NB4 (cell line): ENCODE measurements around the gene SAA1.
"Not testable (repeated sequence)": the region's sequence is repeated elsewhere in the genome, so short reads cannot be mapped to it uniquely, and the experiment has no call there.

Experiments used
- DNase-seq: peaks from one replicate; pipeline ENCODE4 v3.0.0; 2010; ENCODE audit warnings: low read depth
- H3K4me3 ChIP-seq: one replicate; pipeline ENCODE4 v1.5.1; 2011; ENCODE audit warnings: mild to moderate bottlenecking, low read depth, low read length, moderate library complexity
- MYC ChIP-seq: IDR thresholded peaks from 2 replicates; pipeline ENCODE4 v1.6.1; 2011; ENCODE audit warnings: low read depth, low read length
- POLR2A ChIP-seq: IDR thresholded peaks from 2 replicates; pipeline ENCODE4 v1.6.1; 2011; ENCODE audit warnings: mild to moderate bottlenecking; ENCODE audit not compliant: insufficient read length; ENCODE audit errors: extremely low read depth
- TF ChIP-seq, protein P1 (sequence below): IDR thresholded peaks from one replicate; pipeline ENCODE4 v1.5.1; 2012; ENCODE audit warnings: low read depth, low read length
- TF ChIP-seq, protein P2 (sequence below): IDR thresholded peaks from 2 replicates; pipeline ENCODE4 v1.6.1; 2011; ENCODE audit warnings: low read depth, low read length

SAA1 gene

DNA sequence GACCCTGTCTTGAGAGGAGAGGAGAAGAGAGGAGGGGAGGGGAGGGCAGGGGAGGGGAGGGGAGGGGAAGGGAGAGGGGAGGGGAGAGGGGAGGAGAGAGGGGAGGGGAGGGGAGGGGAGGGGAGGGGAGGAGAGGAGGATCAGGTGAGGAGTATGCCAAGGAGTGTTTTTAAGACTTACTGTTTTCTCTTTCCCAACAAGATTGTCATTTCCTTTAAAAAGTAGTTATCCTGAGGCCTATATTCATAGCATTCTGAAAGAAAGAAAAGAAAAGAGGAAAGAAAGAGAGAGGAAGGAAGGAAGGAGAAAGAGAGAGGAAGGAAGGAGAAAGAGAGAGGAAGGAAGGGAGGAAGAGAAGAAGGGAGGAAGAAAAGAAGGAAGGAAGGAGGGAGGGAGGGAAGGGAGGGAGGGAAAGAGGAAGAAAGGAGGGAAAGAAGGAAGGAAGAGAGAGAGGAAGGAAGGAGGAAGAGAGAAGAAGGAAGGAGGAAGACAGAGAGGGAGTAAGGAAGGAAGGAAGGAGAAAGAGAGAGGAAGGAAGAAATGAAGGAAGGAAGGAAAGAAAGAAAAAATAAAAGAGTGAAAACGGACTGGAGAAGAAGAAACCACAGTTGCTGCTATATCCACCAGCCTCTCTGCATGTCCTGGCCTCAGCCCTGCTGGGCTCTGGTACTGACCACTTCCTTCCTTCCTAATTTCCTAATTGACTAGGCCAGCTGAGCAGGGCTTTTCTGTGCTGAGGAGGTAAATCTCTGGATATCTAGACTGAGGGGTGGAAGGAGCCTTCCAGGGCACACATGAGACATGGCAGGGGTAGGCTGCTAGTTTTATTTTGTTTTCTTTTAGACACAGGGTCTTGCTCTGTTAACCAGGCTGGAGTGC, 1.1 kb upstream of the SAA1 start:
- TF ChIP-seq, protein P1, sequence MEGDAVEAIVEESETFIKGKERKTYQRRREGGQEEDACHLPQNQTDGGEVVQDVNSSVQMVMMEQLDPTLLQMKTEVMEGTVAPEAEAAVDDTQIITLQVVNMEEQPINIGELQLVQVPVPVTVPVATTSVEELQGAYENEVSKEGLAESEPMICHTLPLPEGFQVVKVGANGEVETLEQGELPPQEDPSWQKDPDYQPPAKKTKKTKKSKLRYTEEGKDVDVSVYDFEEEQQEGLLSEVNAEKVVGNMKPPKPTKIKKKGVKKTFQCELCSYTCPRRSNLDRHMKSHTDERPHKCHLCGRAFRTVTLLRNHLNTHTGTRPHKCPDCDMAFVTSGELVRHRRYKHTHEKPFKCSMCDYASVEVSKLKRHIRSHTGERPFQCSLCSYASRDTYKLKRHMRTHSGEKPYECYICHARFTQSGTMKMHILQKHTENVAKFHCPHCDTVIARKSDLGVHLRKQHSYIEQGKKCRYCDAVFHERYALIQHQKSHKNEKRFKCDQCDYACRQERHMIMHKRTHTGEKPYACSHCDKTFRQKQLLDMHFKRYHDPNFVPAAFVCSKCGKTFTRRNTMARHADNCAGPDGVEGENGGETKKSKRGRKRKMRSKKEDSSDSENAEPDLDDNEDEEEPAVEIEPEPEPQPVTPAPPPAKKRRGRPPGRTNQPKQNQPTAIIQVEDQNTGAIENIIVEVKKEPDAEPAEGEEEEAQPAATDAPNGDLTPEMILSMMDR, result no peak
- TF ChIP-seq POLR2A (no peak), MYC (no peak)
- TF ChIP-seq, protein P2, sequence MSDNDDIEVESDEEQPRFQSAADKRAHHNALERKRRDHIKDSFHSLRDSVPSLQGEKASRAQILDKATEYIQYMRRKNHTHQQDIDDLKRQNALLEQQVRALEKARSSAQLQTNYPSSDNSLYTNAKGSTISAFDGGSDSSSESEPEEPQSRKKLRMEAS, result no peak
- no peak overlapping the region for H3K4me3 ChIP-seq
- DNase-seq, result no peak

DNA sequence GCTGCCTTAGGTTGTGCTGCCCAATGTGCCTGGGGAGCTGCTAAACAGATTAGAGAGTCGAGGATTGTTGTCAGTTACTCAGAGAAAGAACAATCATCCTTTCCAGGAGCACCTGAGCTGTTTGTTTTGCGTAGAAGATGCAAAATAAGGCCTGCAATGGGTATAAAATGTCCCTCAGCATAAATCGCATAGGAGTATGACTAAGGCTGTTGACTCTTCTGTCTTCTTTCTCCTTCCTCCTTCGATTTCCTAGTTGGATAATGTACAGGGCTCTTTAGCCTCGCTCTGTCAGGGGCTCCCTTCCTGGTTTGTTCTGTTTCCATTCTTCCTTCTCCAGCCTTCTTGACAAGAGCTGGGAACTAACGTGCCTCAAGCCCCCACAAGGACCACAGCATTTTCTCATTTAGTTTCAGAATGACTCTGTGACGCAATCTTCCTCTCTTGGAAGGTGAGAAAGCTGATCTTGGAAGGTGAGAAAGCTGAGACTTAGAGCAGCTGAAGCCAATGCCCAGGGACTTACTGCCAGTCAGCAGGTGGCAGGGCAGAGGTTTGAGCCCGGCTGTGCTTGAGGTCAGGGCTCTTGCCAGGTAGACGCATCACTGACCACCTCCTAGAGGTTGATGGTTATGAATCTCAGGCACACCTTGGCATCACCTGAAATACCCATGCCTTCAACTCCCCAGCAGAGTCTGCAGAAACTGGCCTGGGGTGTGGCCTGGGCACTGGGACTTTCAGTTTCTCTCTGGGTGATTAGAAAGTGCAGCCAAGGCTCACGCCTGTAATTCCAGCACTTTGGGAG, 1.5 kb downstream of the SAA1 start:
- not testable (repeated sequence) for H3K4me3 ChIP-seq, DNase-seq

GRCh38 chr11:18269252-18269651, 3.2 kb downstream of the SAA1 start:
- not testable (repeated sequence) for DNase-seq, H3K4me3 ChIP-seq

- H3K4me3 ChIP-seq, result no peak overlapping the region
- no peak for DNase-seq
- TF ChIP-seq, protein P2, result no peak
- TF ChIP-seq MYC (no peak), POLR2A (no peak)
- TF ChIP-seq, protein P1, result no peak
These were observed 4.0 kb downstream of the SAA1 start for GRCh38 chr11:18270102-18270501.

DNA sequence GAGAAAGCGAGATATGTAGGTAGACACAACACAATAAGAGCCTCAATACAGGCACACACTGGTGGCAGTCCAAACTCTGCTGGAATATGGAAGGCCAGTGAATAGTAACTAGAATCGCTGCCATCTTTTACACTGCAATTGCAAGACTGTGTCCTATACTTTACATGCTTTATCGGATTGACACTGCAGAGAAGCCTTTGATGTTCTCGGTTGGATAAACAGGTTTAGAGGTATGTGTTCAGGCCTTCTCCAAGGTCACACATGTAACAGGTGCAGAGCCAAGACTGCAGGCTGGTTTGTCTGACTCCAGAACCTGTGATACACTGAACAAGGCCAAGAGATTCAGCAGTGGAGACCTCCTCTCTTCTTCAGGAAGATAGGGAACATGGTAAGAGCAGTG, 5.1 kb downstream of the SAA1 start:
- TF ChIP-seq MYC (no peak), POLR2A (no peak)
- TF ChIP-seq, protein P2, result no peak
- TF ChIP-seq, protein P1, result no peak

DNA sequence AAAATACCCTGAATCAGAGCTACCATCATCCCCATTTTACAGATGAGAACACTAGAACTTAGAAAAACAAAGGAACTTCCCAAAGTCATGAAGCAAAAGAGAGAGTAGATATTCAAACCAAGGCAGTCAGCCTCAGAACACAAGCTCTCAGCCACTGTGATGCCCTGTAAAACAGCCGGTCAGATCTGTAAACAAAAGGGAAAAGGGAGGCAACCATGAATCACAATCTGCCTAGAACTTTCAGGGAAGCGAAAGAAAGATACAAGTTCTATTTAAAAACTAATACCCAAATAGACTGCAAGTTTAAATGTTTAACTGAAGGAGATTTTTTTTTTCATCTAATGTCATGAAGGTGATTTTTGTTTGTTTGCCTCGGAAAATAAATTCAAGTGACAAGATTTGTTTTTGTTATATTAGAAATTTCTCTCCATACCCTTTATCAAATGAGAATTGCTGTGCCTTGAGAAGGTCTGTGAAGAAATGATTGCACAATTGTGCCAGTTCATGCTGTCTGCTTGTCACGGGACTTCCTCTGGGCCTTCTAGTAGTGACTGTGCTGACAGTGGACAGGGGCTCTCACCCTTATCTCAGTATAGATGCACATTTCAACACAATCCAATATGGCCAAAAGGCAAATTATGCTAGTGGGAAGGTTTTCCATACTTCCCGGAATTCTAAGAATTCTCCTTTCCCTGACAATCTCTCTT, 11.7 kb downstream of the SAA1 start:
- TF ChIP-seq MYC (no peak), POLR2A (no peak)
- TF ChIP-seq, protein P2, result no peak
- TF ChIP-seq, protein P1, result no peak
- no peak overlapping the region for H3K4me3 ChIP-seq
- DNase-seq, result peak; percentile 81

More for the DNA sequence above, 5.1 kb downstream of the SAA1 start:
- H3K4me3 ChIP-seq, result no peak overlapping the region
- DNase-seq, result no peak
